ENCODE data around the gene GPHN. TPM values are rescaled to one million over a fixed set of nuclear protein-coding genes. Genes with fewer than 3 reads are reported as not detected.

The GPHN gene
- total RNA-seq, 4 donors from 2014 or later = 10.7 to 47.0 (median 28.2) TPM

GRCh38 chr14:67141146-67141900 is 633.4 kb downstream of the GPHN start:
- TF ChIP-seq POLR2A (IDR thresholded peaks at IDR 0.05) (no peak), CTCF (IDR thresholded peaks at IDR 0.05) (no peak)
- no peak for DNase-seq

GRCh38 chr14:67151082-67151666 is 643.2 kb downstream of the GPHN start:
- no peaks in the 10 kb centered on the region for H3K9me3 ChIP-seq
- no peaks in the 10 kb centered on the region for H3K27me3 ChIP-seq
- no peak for TF ChIP-seq CTCF (IDR thresholded peaks at IDR 0.05)
- no peak for TF ChIP-seq POLR2A (IDR thresholded peaks at IDR 0.05)
- no peaks in the 10 kb centered on the region for H3K4me1 ChIP-seq
- H3K36me3 ChIP-seq = no peaks in the 10 kb centered on the region
- no peak for DNase-seq
- H3K4me3 ChIP-seq = no peak overlapping the region
- no peak overlapping the region for H3K27ac ChIP-seq

More at GRCh38 chr14:67141146-67141900, 633.4 kb downstream of the GPHN start:
- H3K9me3 ChIP-seq = no peaks in the 10 kb centered on the region
- no peak overlapping the region for H3K27ac ChIP-seq
- H3K27me3 ChIP-seq = no peaks in the 10 kb centered on the region
- H3K4me1 ChIP-seq = no peaks in the 10 kb centered on the region
- H3K4me3 ChIP-seq = no peak overlapping the region
- no peaks in the 10 kb centered on the region for H3K36me3 ChIP-seq

GRCh38 chr14:67158566-67158965 is 650.6 kb downstream of the GPHN start:
- Histone ChIP-seq H3K4me3 (no peak overlapping the region), H3K27ac (no peak overlapping the region), H3K9me3 (no peaks in the 10 kb centered on the region), H3K27me3 (no peaks in the 10 kb centered on the region), H3K4me1 (no peaks in the 10 kb centered on the region), H3K36me3 (no peaks in the 10 kb centered on the region)
- DNase-seq = no peak
- TF ChIP-seq CTCF (IDR thresholded peaks at IDR 0.05) (no peak), POLR2A (IDR thresholded peaks at IDR 0.05) (no peak)

DNA sequence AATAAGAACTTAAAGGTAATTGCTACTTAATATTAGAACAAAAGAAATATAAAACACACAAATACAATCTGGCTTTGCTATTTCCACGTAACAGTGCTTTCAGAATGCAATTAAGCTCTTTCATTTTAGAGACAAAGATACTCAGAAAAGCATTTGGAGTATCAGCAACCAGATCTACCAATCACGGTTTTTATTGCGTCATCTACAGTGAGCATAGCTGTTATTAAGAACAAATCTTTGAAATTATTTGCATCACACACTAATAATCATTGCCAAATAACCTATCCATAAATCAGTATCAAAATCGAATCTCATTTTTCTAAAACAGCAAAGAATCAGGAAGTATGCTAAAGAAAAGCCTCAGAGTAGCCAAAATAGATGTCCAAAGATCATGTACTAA is 654.4 kb downstream of the GPHN start:
- Histone ChIP-seq H3K4me3 (no peak overlapping the region), H3K36me3 (no peaks in the 10 kb centered on the region), H3K9me3 (no peaks in the 10 kb centered on the region), H3K27ac (no peak overlapping the region), H3K4me1 (no peaks in the 10 kb centered on the region), H3K27me3 (no peaks in the 10 kb centered on the region)
- no peak for TF ChIP-seq CTCF (IDR thresholded peaks at IDR 0.05)
- no peak for TF ChIP-seq POLR2A (IDR thresholded peaks at IDR 0.05)
- DNase-seq = no peak

GRCh38 chr14:67166450-67166853 is 658.5 kb downstream of the GPHN start:
- H3K27me3 ChIP-seq = no peaks in the 10 kb centered on the region
- no peaks in the 10 kb centered on the region for H3K36me3 ChIP-seq
- H3K4me3 ChIP-seq = no peak overlapping the region
- TF ChIP-seq POLR2A (IDR thresholded peaks at IDR 0.05) (no peak), CTCF (IDR thresholded peaks at IDR 0.05) (peak in 5 of 6 experiments; percentile 63 to 90 (median 85))
- peak in 1 of 3 donors; percentile 70 for DNase-seq
- H3K27ac ChIP-seq = no peak overlapping the region
- no peaks in the 10 kb centered on the region for H3K4me1 ChIP-seq
- no peaks in the 10 kb centered on the region for H3K9me3 ChIP-seq

All from Peyer's patch (tissue), 4 donors.